Measurements from ENCODE around the gene NAIF1. TPM values are rescaled to one million over a fixed set of nuclear protein-coding genes. Genes with fewer than 3 reads are reported as not detected.

NAIF1 gene
- total and polyA plus RNA-seq, 10 of the 15 experiments (the other 5 are each of a cell fraction or from before 2014, with no cell fraction given) = 2.4 to 14.2 (median 7.1) TPM

DNA sequence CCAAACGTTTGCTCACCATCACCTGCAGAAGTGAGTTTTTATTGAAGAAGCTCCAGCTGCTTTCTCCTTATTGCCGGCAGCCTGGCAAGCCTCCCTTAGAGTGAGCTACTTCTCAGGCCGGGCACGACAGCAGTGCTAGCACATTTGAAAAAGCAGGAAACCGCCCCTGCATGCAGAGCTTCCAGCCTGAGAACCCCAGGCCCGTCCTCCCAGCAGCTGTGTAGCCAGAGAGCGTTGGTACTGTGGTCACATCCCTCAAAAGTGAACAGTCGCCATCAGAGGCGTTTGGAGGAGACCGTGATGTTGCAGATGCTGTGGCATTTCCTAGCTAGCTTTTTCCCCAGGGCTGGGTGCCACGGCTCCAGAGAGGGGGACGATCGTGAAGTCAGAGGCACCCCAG lies 24.5 kb upstream of the NAIF1 start (continued):
- TF ChIP-seq, protein P1, sequence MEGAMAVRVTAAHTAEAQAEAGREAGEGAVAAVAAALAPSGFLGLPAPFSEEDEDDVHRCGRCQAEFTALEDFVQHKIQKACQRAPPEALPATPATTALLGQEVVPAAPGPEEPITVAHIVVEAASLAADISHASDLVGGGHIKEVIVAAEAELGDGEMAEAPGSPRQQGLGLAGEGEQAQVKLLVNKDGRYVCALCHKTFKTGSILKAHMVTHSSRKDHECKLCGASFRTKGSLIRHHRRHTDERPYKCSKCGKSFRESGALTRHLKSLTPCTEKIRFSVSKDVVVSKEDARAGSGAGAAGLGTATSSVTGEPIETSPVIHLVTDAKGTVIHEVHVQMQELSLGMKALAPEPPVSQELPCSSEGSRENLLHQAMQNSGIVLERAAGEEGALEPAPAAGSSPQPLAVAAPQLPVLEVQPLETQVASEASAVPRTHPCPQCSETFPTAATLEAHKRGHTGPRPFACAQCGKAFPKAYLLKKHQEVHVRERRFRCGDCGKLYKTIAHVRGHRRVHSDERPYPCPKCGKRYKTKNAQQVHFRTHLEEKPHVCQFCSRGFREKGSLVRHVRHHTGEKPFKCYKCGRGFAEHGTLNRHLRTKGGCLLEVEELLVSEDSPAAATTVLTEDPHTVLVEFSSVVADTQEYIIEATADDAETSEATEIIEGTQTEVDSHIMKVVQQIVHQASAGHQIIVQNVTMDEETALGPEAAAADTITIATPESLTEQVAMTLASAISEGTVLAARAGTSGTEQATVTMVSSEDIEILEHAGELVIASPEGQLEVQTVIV (IDR thresholded peaks at IDR 0.05; ENCODE audit: borderline replicate concordance, partially characterized antibody) = no peak
- TF ChIP-seq STAT3 (IDR thresholded peaks at IDR 0.05; ENCODE audit: low read depth, low read length) (no peak), HSF1 (IDR thresholded peaks at IDR 0.05; ENCODE audit: low read depth, low read length) (no peak)

DNA sequence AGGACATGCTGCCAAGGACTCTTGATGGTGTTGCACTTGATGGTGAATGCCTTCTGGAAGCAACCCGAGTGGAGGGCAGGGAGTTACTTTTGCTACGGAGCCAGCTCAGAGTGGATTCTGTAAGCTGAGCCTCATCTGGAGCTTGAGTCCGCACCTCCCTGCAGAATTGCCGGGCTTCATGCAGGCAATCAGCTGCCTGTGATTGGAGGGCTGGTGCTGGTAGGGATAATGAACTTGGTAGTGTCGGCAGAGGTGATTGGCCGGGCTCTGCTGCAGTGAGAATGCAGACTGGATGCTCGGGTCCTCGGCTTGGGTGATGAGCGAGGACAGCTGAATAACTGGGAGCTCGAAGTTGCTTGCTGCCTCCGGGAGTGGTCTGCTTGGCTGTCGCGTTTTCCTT lies 24.0 kb upstream of the NAIF1 start:
- CTCF ChIA-PET = interaction anchor here (0.7 to 0.9 kb wide), 2 partner anchors 56 to 148 kb away, joined by 3 to 4 read pairs; no protein-coding TSS in a partner anchor
- Histone ChIP-seq H2AFZ (ENCODE audit: control insufficient read depth, low read depth, low read length) (no peak overlapping the region), H3K4me3 (no peak overlapping the region), H3K27ac (ENCODE audit: control insufficient read depth, insufficient read depth) (no peak overlapping the region), H3K36me3 (ENCODE audit: control insufficient read depth in 2 of 2, insufficient read depth in 2 of 2, low read length in 1 of 2) (peaks cover 8 to 10% of the 10 kb centered on the region in 2 experiments; a peak in 3 of 4 replicates), H3K9ac (ENCODE audit: control insufficient read depth, insufficient read depth, low read length) (no peak overlapping the region), H4K20me1 (ENCODE audit: control insufficient read depth, insufficient read depth) (peaks cover 3% of the 10 kb centered on the region; the same call in 1 of the 2 replicates), H3K4me1 (ENCODE audit: control insufficient read depth, insufficient read depth, low read length) (peaks cover 25% of the 10 kb centered on the region), H3K4me2 (ENCODE audit: control insufficient read depth, insufficient read depth) (no peak overlapping the region), H3K9me3 (replicated peaks; ENCODE audit: control insufficient read depth, insufficient read depth, low read length) (no peaks in the 10 kb centered on the region), H3K27me3 (replicated peaks in 1 of 2; ENCODE audit: control insufficient read depth in 2 of 2, insufficient read depth in 2 of 2, low read length in 1 of 2) (no peaks in the 10 kb centered on the region), H3K79me2 (ENCODE audit: control insufficient read depth, insufficient read depth, low read length) (peaks cover 28% of the 10 kb centered on the region)
- 97% methylated on average over 11 of the region's 13 CpGs for WGBS (ENCODE audit: insufficient coverage, insufficient replicate concordance, low lambda C conversion rate, missing lambda C conversion rate)
- intact Hi-C loops (cut with micrococcal nuclease; ENCODE audit: unreplicated experiment) = no loop called here
- in situ Hi-C loops (cut with MboI) = no loop called here
- ATAC-seq = no peak
- no peak for FAIRE-seq
- SMC1A ChIA-PET (ENCODE audit: uncharacterized antibody, unreplicated experiment) = interaction anchor here (1.5 kb wide), 1 partner anchor 9 kb away, joined by 4 read pairs; no protein-coding TSS in a partner anchor
- RAD21 ChIA-PET (ENCODE audit: unreplicated experiment) = no interaction called here
- no peak for DNase-seq (ENCODE audit: low read depth, low spot score)
- POLR2A ChIA-PET = interaction anchor here (0.6 to 1.1 kb wide), 4 partner anchors 19 to 432 kb away, joined by 3 to 4 read pairs (median 4); no protein-coding TSS in a partner anchor
- no TSS peak for BruUV-seq (replicated peaks)
- TF ChIP-seq RCOR1 (conservative IDR thresholded peaks at IDR 0.05; ENCODE audit: low read depth, low read length) = no peak
- TF ChIP-seq ZZZ3 (IDR thresholded peaks at IDR 0.05; ENCODE audit: control insufficient read depth, insufficient read length, low read depth) = no peak
- no peak for TF ChIP-seq ZSCAN29 (IDR thresholded peaks at IDR 0.05)
- no peak for TF ChIP-seq HDGF (IDR thresholded peaks at IDR 0.05)
- TF ChIP-seq, protein P2, sequence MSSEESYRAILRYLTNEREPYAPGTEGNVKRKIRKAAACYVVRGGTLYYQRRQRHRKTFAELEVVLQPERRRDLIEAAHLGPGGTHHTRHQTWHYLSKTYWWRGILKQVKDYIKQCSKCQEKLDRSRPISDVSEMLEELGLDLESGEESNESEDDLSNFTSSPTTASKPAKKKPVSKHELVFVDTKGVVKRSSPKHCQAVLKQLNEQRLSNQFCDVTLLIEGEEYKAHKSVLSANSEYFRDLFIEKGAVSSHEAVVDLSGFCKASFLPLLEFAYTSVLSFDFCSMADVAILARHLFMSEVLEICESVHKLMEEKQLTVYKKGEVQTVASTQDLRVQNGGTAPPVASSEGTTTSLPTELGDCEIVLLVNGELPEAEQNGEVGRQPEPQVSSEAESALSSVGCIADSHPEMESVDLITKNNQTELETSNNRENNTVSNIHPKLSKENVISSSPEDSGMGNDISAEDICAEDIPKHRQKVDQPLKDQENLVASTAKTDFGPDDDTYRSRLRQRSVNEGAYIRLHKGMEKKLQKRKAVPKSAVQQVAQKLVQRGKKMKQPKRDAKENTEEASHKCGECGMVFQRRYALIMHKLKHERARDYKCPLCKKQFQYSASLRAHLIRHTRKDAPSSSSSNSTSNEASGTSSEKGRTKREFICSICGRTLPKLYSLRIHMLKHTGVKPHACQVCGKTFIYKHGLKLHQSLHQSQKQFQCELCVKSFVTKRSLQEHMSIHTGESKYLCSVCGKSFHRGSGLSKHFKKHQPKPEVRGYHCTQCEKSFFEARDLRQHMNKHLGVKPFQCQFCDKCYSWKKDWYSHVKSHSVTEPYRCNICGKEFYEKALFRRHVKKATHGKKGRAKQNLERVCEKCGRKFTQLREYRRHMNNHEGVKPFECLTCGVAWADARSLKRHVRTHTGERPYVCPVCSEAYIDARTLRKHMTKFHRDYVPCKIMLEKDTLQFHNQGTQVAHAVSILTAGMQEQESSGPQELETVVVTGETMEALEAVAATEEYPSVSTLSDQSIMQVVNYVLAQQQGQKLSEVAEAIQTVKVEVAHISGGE (CRISPR knock-in tag; IDR thresholded peaks at IDR 0.05) = no peak
- no peak for TF ChIP-seq RB1 (IDR thresholded peaks at IDR 0.05; ENCODE audit: borderline replicate concordance)
- no peak for TF ChIP-seq TCF7 (IDR thresholded peaks at IDR 0.05; ENCODE audit: borderline replicate concordance)
- no peak for TF ChIP-seq NR2C1 (IDR thresholded peaks at IDR 0.05)
- TF ChIP-seq IRF3 (IDR thresholded peaks at IDR 0.05) = no peak
- TF ChIP-seq BCL3 (IDR thresholded peaks at IDR 0.05; ENCODE audit: borderline replicate concordance, insufficient read depth, low read depth, low read length, poor library complexity, severe bottlenecking) = no peak
